Mucosa of stomach (tissue), 1 donor: ENCODE results near the gene HBS1L.
A peak's percentile ranks its signal among the peaks of the same experiment; 100 is the strongest.

Experiments used
- H3K27me3 ChIP-seq: one replicate; pipeline ENCODE4 v1.7.0; 2013; ENCODE audit warnings: mild to moderate bottlenecking, low read length; ENCODE audit not compliant: control insufficient read depth, insufficient read depth
- H3K36me3 ChIP-seq: one replicate; pipeline ENCODE4 v1.7.0; 2013; ENCODE audit warnings: low read length; ENCODE audit not compliant: control insufficient read depth, insufficient read depth
- H3K4me1 ChIP-seq: one replicate; pipeline ENCODE4 v1.7.0; 2013; ENCODE audit warnings: mild to moderate bottlenecking, low read length; ENCODE audit not compliant: control insufficient read depth, insufficient read depth
- H3K4me3 ChIP-seq: one replicate; pipeline ENCODE4 v1.7.0; 2013; ENCODE audit warnings: low read length
- H3K9ac ChIP-seq: one replicate; pipeline ENCODE4 v1.7.0; 2013; ENCODE audit warnings: mild to moderate bottlenecking, low read length, moderate library complexity
- H3K9me3 ChIP-seq: one replicate; pipeline ENCODE4 v1.7.0; 2013; ENCODE audit warnings: mild to moderate bottlenecking, low read length, moderate library complexity; ENCODE audit not compliant: control insufficient read depth
- donor health status: Pancreatic carcinoma.

The HBS1L gene

GRCh38 chr6:135054569-135055498, at the start of gene HBS1L:
Gene HBS1L, minus strand, starts transcription at chr6:135054822. Its CDS starts 131 bp downstream, at chr6:135054691.
- H3K36me3 ChIP-seq: no peaks in the 10 kb centered on the region
- H3K4me1 ChIP-seq: no peaks in the 10 kb centered on the region

GRCh38 chr6:135104199-135104598, 49.6 kb upstream of the HBS1L start:
- no peaks in the 10 kb centered on the region for H3K9me3 ChIP-seq
- no peaks in the 10 kb centered on the region for H3K27me3 ChIP-seq
- H3K4me3 ChIP-seq: no peak overlapping the region
- H3K4me1 ChIP-seq: no peaks in the 10 kb centered on the region
- H3K36me3 ChIP-seq: no peaks in the 10 kb centered on the region
- H3K9ac ChIP-seq: no peak overlapping the region

More at GRCh38 chr6:135054569-135055498, at the start of gene HBS1L:
- peak within 1 kb of the TSS; percentile 96 for H3K4me3 ChIP-seq
- no peaks in the 10 kb centered on the region for H3K9me3 ChIP-seq
- H3K27me3 ChIP-seq: no peaks in the 10 kb centered on the region
- peak within 1 kb of the TSS; percentile 98 for H3K9ac ChIP-seq

- H3K27me3 ChIP-seq: no peaks in the 10 kb centered on the region
Measured at GRCh38 chr6:135102191-135102590, 47.6 kb upstream of the HBS1L start.

GRCh38 chr6:135097172-135097571, 42.5 kb upstream of the HBS1L start:
- H3K9me3 ChIP-seq: no peaks in the 10 kb centered on the region

More at GRCh38 chr6:135102191-135102590, 47.6 kb upstream of the HBS1L start:
- H3K4me1 ChIP-seq: no peaks in the 10 kb centered on the region
- H3K9ac ChIP-seq: no peak overlapping the region
- H3K36me3 ChIP-seq: no peaks in the 10 kb centered on the region
- no peak overlapping the region for H3K4me3 ChIP-seq
- H3K9me3 ChIP-seq: no peaks in the 10 kb centered on the region

GRCh38 chr6:135096403-135097130, 41.9 kb upstream of the HBS1L start:
- no peaks in the 10 kb centered on the region for H3K36me3 ChIP-seq
- H3K4me1 ChIP-seq: no peaks in the 10 kb centered on the region
- no peak overlapping the region for H3K9ac ChIP-seq
- H3K9me3 ChIP-seq: no peaks in the 10 kb centered on the region
- no peaks in the 10 kb centered on the region for H3K27me3 ChIP-seq
- H3K4me3 ChIP-seq: no peak overlapping the region

More at GRCh38 chr6:135097172-135097571, 42.5 kb upstream of the HBS1L start:
- Histone ChIP-seq H3K27me3 (no peaks in the 10 kb centered on the region), H3K36me3 (no peaks in the 10 kb centered on the region), H3K9ac (no peak overlapping the region), H3K4me1 (no peaks in the 10 kb centered on the region), H3K4me3 (no peak overlapping the region)

- no peaks in the 10 kb centered on the region for H3K27me3 ChIP-seq
- no peak overlapping the region for H3K4me3 ChIP-seq
- no peak overlapping the region for H3K9ac ChIP-seq
- H3K4me1 ChIP-seq: no peaks in the 10 kb centered on the region
- no peaks in the 10 kb centered on the region for H3K36me3 ChIP-seq
- no peaks in the 10 kb centered on the region for H3K9me3 ChIP-seq
Measured at GRCh38 chr6:135095716-135096115, 41.1 kb upstream of the HBS1L start.

GRCh38 chr6:135094403-135094821, 39.8 kb upstream of the HBS1L start:
- Histone ChIP-seq H3K27me3 (no peaks in the 10 kb centered on the region), H3K9me3 (no peaks in the 10 kb centered on the region), H3K4me1 (no peaks in the 10 kb centered on the region), H3K9ac (no peak overlapping the region), H3K4me3 (no peak overlapping the region), H3K36me3 (no peaks in the 10 kb centered on the region)

- no peaks in the 10 kb centered on the region for H3K9me3 ChIP-seq
- no peaks in the 10 kb centered on the region for H3K36me3 ChIP-seq
- H3K27me3 ChIP-seq: no peaks in the 10 kb centered on the region
- no peaks in the 10 kb centered on the region for H3K4me1 ChIP-seq
- H3K4me3 ChIP-seq: no peak overlapping the region
- no peak overlapping the region for H3K9ac ChIP-seq
Measured at GRCh38 chr6:135093578-135093977, 39.0 kb upstream of the HBS1L start.

GRCh38 chr6:135092724-135093123, 38.1 kb upstream of the HBS1L start:
- no peaks in the 10 kb centered on the region for H3K36me3 ChIP-seq
- H3K4me3 ChIP-seq: no peak overlapping the region
- no peaks in the 10 kb centered on the region for H3K27me3 ChIP-seq
- H3K4me1 ChIP-seq: no peaks in the 10 kb centered on the region
- H3K9ac ChIP-seq: no peak overlapping the region
- H3K9me3 ChIP-seq: no peaks in the 10 kb centered on the region

GRCh38 chr6:135090819-135091218, 36.2 kb upstream of the HBS1L start:
- Histone ChIP-seq H3K9ac (no peak overlapping the region), H3K4me3 (no peak overlapping the region), H3K9me3 (no peaks in the 10 kb centered on the region), H3K27me3 (no peaks in the 10 kb centered on the region), H3K4me1 (no peaks in the 10 kb centered on the region), H3K36me3 (no peaks in the 10 kb centered on the region)

- H3K27me3 ChIP-seq: no peaks in the 10 kb centered on the region
Measured at GRCh38 chr6:135089901-135090300, 35.3 kb upstream of the HBS1L start.

More at GRCh38 chr6:135089901-135090300, 35.3 kb upstream of the HBS1L start:
- no peaks in the 10 kb centered on the region for H3K36me3 ChIP-seq
- no peak overlapping the region for H3K4me3 ChIP-seq
- no peak overlapping the region for H3K9ac ChIP-seq
- no peaks in the 10 kb centered on the region for H3K9me3 ChIP-seq
- H3K4me1 ChIP-seq: no peaks in the 10 kb centered on the region
